Endothelial cell of umbilical vein (primary cell): ENCODE measurements around the gene ITPKB.

Source experiments
- GATA2 ChIP-seq: IDR thresholded peaks from 2 replicates; pipeline ENCODE4 v1.7.0; 2011; ENCODE audit warnings: low read depth, mild to moderate bottlenecking, moderate library complexity, mixed read lengths, low read length; ENCODE audit not compliant: insufficient read length, insufficient read depth
- POLR2A ChIP-seq: IDR thresholded peaks from 2 replicates; pipeline ENCODE4 v1.6.1; 2012; ENCODE audit warnings: low read depth, mild to moderate bottlenecking, control low read depth, low read length

- TF ChIP-seq POLR2A (no peak), GATA2 (no peak)
Observed at GRCh38 chr1:226588484-226588883, 150.6 kb downstream of the ITPKB start.
